Measurements from ENCODE around the gene LYG1.
"Not testable (repeated sequence)": the region's sequence is repeated elsewhere in the genome, so short reads cannot be mapped to it uniquely, and the experiment has no call there.

LYG1 gene

DNA sequence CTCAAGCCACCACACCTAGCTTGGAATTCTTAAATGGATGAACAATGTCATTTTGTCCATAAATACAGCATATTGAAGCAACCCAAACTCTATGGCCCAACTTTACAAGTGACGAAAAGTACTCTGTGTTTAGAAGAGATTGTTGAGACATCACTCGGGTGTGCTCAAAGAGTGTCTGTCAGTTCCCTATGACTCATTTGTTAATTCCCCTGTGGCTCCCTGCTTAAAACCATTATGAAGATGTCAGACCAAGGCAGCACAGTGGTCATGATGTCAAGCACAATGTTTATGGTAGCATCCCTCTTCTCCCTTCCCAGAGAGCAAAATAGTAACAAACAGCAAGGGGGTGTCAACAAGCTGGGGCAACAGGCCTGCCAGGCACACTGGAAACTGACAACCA is 3.0 kb downstream of the LYG1 start:
- no peak overlapping the region for H3K4me3 ChIP-seq (ENCODE audit: low read depth, low read length)
- TF ChIP-seq CTCF (IDR thresholded peaks at IDR 0.05; ENCODE audit: low read depth, low read length), result no peak

DNA sequence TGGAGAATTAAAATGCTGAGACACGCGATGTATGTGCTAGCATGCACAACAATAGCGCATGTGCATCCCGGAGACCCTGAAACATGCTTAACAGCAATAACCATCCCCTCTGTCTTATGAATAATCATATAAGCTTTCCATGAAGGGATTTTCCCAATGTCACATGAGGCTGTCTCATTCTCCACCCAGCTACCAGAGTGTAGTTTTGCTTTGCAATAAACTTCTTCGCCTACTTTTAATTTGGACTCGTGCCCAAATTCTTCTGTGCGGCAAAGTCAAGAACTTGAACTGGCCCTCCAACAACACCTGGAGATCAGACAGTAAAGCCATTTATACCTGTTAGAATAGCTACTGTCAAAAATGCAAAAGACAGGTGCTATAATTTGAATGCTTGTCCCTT is 15.5 kb downstream of the LYG1 start:
- no peak overlapping the region for H3K4me3 ChIP-seq (ENCODE audit: low read depth, low read length)
- no peak for TF ChIP-seq CTCF (IDR thresholded peaks at IDR 0.05; ENCODE audit: low read depth, low read length)

GRCh38 chr2:99279969-99280695 is 20.9 kb downstream of the LYG1 start:
- no peak for TF ChIP-seq CTCF (IDR thresholded peaks at IDR 0.05; ENCODE audit: low read depth, low read length)
- H3K4me3 ChIP-seq (ENCODE audit: low read depth, low read length), result no peak overlapping the region

GRCh38 chr2:99278793-99279291 is 22.2 kb downstream of the LYG1 start:
- no peak for TF ChIP-seq CTCF (IDR thresholded peaks at IDR 0.05; ENCODE audit: low read depth, low read length)
- peak overlapping the region; percentile 43 for H3K4me3 ChIP-seq (ENCODE audit: low read depth, low read length)

- not testable (repeated sequence) for H3K4me3 ChIP-seq (ENCODE audit: low read depth, low read length)
These were observed 22.7 kb downstream of the LYG1 start for GRCh38 chr2:99278195-99278765.

GRCh38 chr2:99275882-99276281 is 25.1 kb downstream of the LYG1 start:
- H3K4me3 ChIP-seq (ENCODE audit: low read depth, low read length), result no peak overlapping the region
- TF ChIP-seq CTCF (IDR thresholded peaks at IDR 0.05; ENCODE audit: low read depth, low read length), result no peak

GRCh38 chr2:99261242-99261641 is 39.8 kb downstream of the LYG1 start:
- H3K4me3 ChIP-seq (ENCODE audit: low read depth, low read length), result no peak overlapping the region
- TF ChIP-seq CTCF (IDR thresholded peaks at IDR 0.05; ENCODE audit: low read depth, low read length), result no peak
